Neural cell (in vitro differentiated cells): Measurements from ENCODE around the gene SEBOX. TPM values are rescaled to one million over a fixed set of nuclear protein-coding genes. Genes with fewer than 3 reads are reported as not detected.

ENCODE experiments used
- H2AFZ ChIP-seq: fragments of 200-600, 300-800 bp; sonication (generic), shearing (Covaris generic); 2 replicates; pipeline ENCODE4 v1.6.0; 2014; ENCODE audit warnings: low read depth, mild to moderate bottlenecking, antibody characterized with exemption, low read length, moderate library complexity
- H3F3A ChIP-seq: fragments of 200-600 bp; shearing (Covaris generic); 2 replicates; pipeline ENCODE4 v1.6.1; 2016; ENCODE audit warnings: mild to moderate bottlenecking, moderate library complexity, mixed read lengths, antibody characterized with exemption, low read length; ENCODE audit not compliant: insufficient read depth, poor library complexity, severe bottlenecking
- H3K27ac ChIP-seq: fragments of 200-600, 300-800 bp; sonication (generic), shearing (Covaris generic); 2 replicates; pipeline ENCODE4 v1.5.1; 2014; ENCODE audit warnings: mild to moderate bottlenecking, low read length, moderate library complexity
- H3K27me3 ChIP-seq: fragments of 300-800, 200-600 bp; sonication (generic), shearing (Covaris generic); 2 replicates; pipeline ENCODE4 v1.6.0; 2014; ENCODE audit warnings: mild to moderate bottlenecking, low read depth, low read length, moderate library complexity; ENCODE audit not compliant: insufficient read depth
- H3K36me3 ChIP-seq: fragments of 300-800, 200-600 bp; sonication (generic), shearing (Covaris generic); 2 replicates; pipeline ENCODE4 v1.5.1; 2014; ENCODE audit warnings: mild to moderate bottlenecking, antibody characterized with exemption, low read length, moderate library complexity; ENCODE audit not compliant: insufficient read depth
- H3K4me2 ChIP-seq: fragments of 300-800, 200-600 bp; sonication (generic), shearing (Covaris generic); 2 replicates; pipeline ENCODE4 v1.6.0; 2014; ENCODE audit warnings: mild to moderate bottlenecking, low read length
- H3K4me3 ChIP-seq: fragments of 300-800, 200-600 bp; sonication (generic), shearing (Covaris generic); 2 replicates; pipeline ENCODE4 v1.5.1; 2014; ENCODE audit warnings: mild to moderate bottlenecking, low read length, moderate library complexity
- H3K79me2 ChIP-seq: fragments of 200-600 bp; shearing (Covaris generic); replicated peaks from 2 replicates; pipeline ENCODE4 v1.6.0; 2014; ENCODE audit warnings: mild to moderate bottlenecking, low read length, moderate library complexity; ENCODE audit not compliant: insufficient read depth
- H3K9ac ChIP-seq: fragments of 300-800, 200-600 bp; sonication (generic), shearing (Covaris generic); 2 replicates; pipeline ENCODE4 v1.6.1; 2016; ENCODE audit warnings: mild to moderate bottlenecking, low read length, mixed read lengths
- H3K9me2 ChIP-seq: fragments of 200-600 bp; shearing (Covaris generic); 2 replicates; pipeline ENCODE4 v1.6.1; 2016; ENCODE audit warnings: mild to moderate bottlenecking, low read length, mixed read lengths; ENCODE audit not compliant: insufficient read depth
- H3K9me3 ChIP-seq: fragments of 200-600, 300-800 bp; sonication (generic), shearing (Covaris generic); 2 replicates; pipeline ENCODE4 v1.6.1; 2016; ENCODE audit warnings: mild to moderate bottlenecking, mixed run types, low read length, moderate library complexity, mixed read lengths
- H4K20me1 ChIP-seq: fragments of 200-600 bp; shearing (Covaris generic); 2 replicates; pipeline ENCODE4 v1.6.1; 2016; ENCODE audit warnings: mild to moderate bottlenecking, mixed run types; ENCODE audit not compliant: insufficient read depth
- CTCF ChIP-seq: fragments of 450-650 bp; IDR thresholded peaks from 2 replicates; pipeline ENCODE4 v1.5.1; 2014; ENCODE audit warnings: antibody characterized with exemption, mild to moderate bottlenecking, moderate library complexity; ENCODE audit not compliant: poor library complexity, severe bottlenecking
- EP300 ChIP-seq: fragments of 450-650 bp; conservative IDR thresholded peaks from 2 replicates; pipeline ENCODE4 v1.6.1; 2014; ENCODE audit warnings: antibody characterized with exemption, mild to moderate bottlenecking, moderate library complexity; ENCODE audit not compliant: poor library complexity, severe bottlenecking
- EZH2 ChIP-seq: fragments of 200-600, 300-800 bp; shearing (Covaris generic), sonication (generic); IDR thresholded peaks from 2 replicates; pipeline ENCODE4 v1.6.1; 2014; ENCODE audit warnings: antibody characterized with exemption, low read length, borderline replicate concordance, mild to moderate bottlenecking; ENCODE audit not compliant: insufficient read depth, poor library complexity, severe bottlenecking
- MXI1 ChIP-seq: fragments of 450-650 bp; conservative IDR thresholded peaks from 2 replicates; pipeline ENCODE4 v1.6.1; 2014; ENCODE audit warnings: antibody characterized with exemption, mild to moderate bottlenecking; ENCODE audit not compliant: poor library complexity, severe bottlenecking
- POLR2AphosphoS5 ChIP-seq: IDR thresholded peaks from 2 replicates; pipeline ENCODE4 v1.6.1; 2012
- RAD21 ChIP-seq: fragments of 450-650 bp; conservative IDR thresholded peaks from 2 replicates; pipeline ENCODE4 v1.6.1; 2014; ENCODE audit warnings: antibody characterized with exemption, mild to moderate bottlenecking, moderate library complexity
- REST ChIP-seq: IDR thresholded peaks from 2 replicates; pipeline ENCODE4 v1.6.1; 2012; ENCODE audit warnings: borderline replicate concordance
- SMC3 ChIP-seq: fragments of 450-650 bp; conservative IDR thresholded peaks from 2 replicates; pipeline ENCODE4 v1.6.1; 2014; ENCODE audit warnings: antibody characterized with exemption, mild to moderate bottlenecking, moderate library complexity; ENCODE audit not compliant: poor library complexity
- TAF1 ChIP-seq: IDR thresholded peaks from 2 replicates; pipeline ENCODE4 v1.6.1; 2012; ENCODE audit warnings: low read depth
- polyA plus RNA-seq: library from polyadenylated mRNA; depleted of rRNA; stranded (reverse); fragments of >200 nt; gene quantifications from 2 replicates; pipeline ENCODE4 v1.2.3, GENCODE V29; 2014

The SEBOX gene
- polyA plus RNA-seq, 1 donor from 2014 or later, result not detected

GRCh38 chr17:28394337-28395116 is 29.5 kb upstream of the SEBOX start:
- H3K36me3 ChIP-seq, result peaks cover 5% of the 10 kb centered on the region

GRCh38 chr17:28392491-28392890 is 27.5 kb upstream of the SEBOX start:
- no peak overlapping the region for H3K4me2 ChIP-seq
- no peaks in the 10 kb centered on the region for H3F3A ChIP-seq
- no peaks in the 10 kb centered on the region for H3K27me3 ChIP-seq
- H3K9ac ChIP-seq, result no peak overlapping the region
- H3K36me3 ChIP-seq, result peaks cover 5% of the 10 kb centered on the region
- no peaks in the 10 kb centered on the region for H4K20me1 ChIP-seq
- H2AFZ ChIP-seq, result no peak overlapping the region
- no peak overlapping the region for H3K4me3 ChIP-seq
- H3K9me3 ChIP-seq, result no peaks in the 10 kb centered on the region
- H3K9me2 ChIP-seq, result no peaks in the 10 kb centered on the region
- H3K79me2 ChIP-seq, result no peaks in the 10 kb centered on the region
- no peak overlapping the region for H3K27ac ChIP-seq
- TF ChIP-seq REST (no peak), RAD21 (no peak), CTCF (no peak), EP300 (no peak), TAF1 (no peak)

More at GRCh38 chr17:28394337-28395116, 29.5 kb upstream of the SEBOX start:
- Histone ChIP-seq H3K27ac (no peak overlapping the region), H3K4me3 (no peak overlapping the region), H3K4me2 (no peak overlapping the region), H3K9me2 (no peaks in the 10 kb centered on the region), H3K79me2 (no peaks in the 10 kb centered on the region), H3K27me3 (no peaks in the 10 kb centered on the region), H2AFZ (no peak overlapping the region), H3K9ac (no peak overlapping the region), H4K20me1 (no peaks in the 10 kb centered on the region), H3F3A (no peaks in the 10 kb centered on the region), H3K9me3 (no peaks in the 10 kb centered on the region)
- TF ChIP-seq REST (no peak), RAD21 (no peak), TAF1 (no peak), POLR2AphosphoS5 (no peak), SMC3 (no peak), EZH2 (no peak), CTCF (no peak), MXI1 (no peak), EP300 (no peak)
